Measurements from ENCODE around the gene DGKI.

The DGKI gene

DNA sequence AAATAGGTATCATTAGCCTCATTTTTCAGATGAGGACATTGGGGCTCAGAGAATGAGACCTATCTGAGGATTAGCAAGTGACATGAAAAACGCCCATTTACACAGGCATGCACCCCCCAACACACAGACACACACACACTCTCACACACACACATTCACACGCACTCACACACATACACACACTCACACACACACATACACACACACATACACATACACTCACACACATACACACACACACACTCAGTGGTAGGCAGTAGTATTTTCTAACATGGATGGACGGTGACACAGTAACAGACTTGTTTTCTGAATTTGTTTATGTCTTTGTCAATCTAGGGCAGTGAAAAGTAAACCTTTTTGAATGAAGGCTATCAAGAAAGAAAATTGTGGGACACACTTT, 21.3 kb downstream of the DGKI start:
- H3K4me1 ChIP-seq (ENCODE audit: insufficient read depth, insufficient read length) = no peaks in the 10 kb centered on the region

GRCh38 chr7:137820677-137821420, 25.9 kb downstream of the DGKI start:
- TF ChIP-seq SUZ12 (IDR thresholded peaks at IDR 0.05; ENCODE audit: extremely low read depth, insufficient read depth, insufficient read length) (no peak), ZNF274 (IDR thresholded peaks at IDR 0.05; ENCODE audit: low read depth, low read length) (no peak), YY1 (IDR thresholded peaks at IDR 0.05; ENCODE audit: insufficient read depth, insufficient read length) (no peak)
- peak overlapping the region; percentile 22 for H3K4me3 ChIP-seq (ENCODE audit: insufficient read length, low read depth)

More for the DNA sequence above, 21.3 kb downstream of the DGKI start:
- Histone ChIP-seq H3K9ac (ENCODE audit: insufficient read length, low read depth) (no peak overlapping the region), H3K9me3 (ENCODE audit: insufficient read depth, low read length) (no peaks in the 10 kb centered on the region), H3K4me3 (ENCODE audit: insufficient read length, low read depth) (no peak overlapping the region), H3K27me3 (ENCODE audit: insufficient read depth, insufficient read length) (no peaks in the 10 kb centered on the region), H3K36me3 (ENCODE audit: insufficient read depth, insufficient read length, low read length) (no peaks in the 10 kb centered on the region)
- DNase-seq (ENCODE audit: low read depth, low spot score) = no peak
- TF ChIP-seq ZNF274 (IDR thresholded peaks at IDR 0.05; ENCODE audit: low read depth, low read length) (no peak), SUZ12 (IDR thresholded peaks at IDR 0.05; ENCODE audit: extremely low read depth, insufficient read depth, insufficient read length) (no peak), YY1 (IDR thresholded peaks at IDR 0.05; ENCODE audit: insufficient read depth, insufficient read length) (no peak)

GRCh38 chr7:137820156-137820555, 26.6 kb downstream of the DGKI start:
- no peaks in the 10 kb centered on the region for H3K9me3 ChIP-seq (ENCODE audit: insufficient read depth, low read length)
- peaks cover 5% of the 10 kb centered on the region for H3K4me1 ChIP-seq (ENCODE audit: insufficient read depth, insufficient read length)
- no peaks in the 10 kb centered on the region for H3K36me3 ChIP-seq (ENCODE audit: insufficient read depth, insufficient read length, low read length)
- H3K27me3 ChIP-seq (ENCODE audit: insufficient read depth, insufficient read length) = no peaks in the 10 kb centered on the region
- peak overlapping the region; percentile 22 for H3K4me3 ChIP-seq (ENCODE audit: insufficient read length, low read depth)
- no peak for TF ChIP-seq SUZ12 (IDR thresholded peaks at IDR 0.05; ENCODE audit: extremely low read depth, insufficient read depth, insufficient read length)
- no peak for TF ChIP-seq YY1 (IDR thresholded peaks at IDR 0.05; ENCODE audit: insufficient read depth, insufficient read length)
- TF ChIP-seq ZNF274 (IDR thresholded peaks at IDR 0.05; ENCODE audit: low read depth, low read length) = no peak
- H3K9ac ChIP-seq (ENCODE audit: insufficient read length, low read depth) = peak overlapping the region; percentile 72
- no peak for DNase-seq (ENCODE audit: low read depth, low spot score)

More at GRCh38 chr7:137820677-137821420, 25.9 kb downstream of the DGKI start:
- Histone ChIP-seq H3K36me3 (ENCODE audit: insufficient read depth, insufficient read length, low read length) (no peaks in the 10 kb centered on the region), H3K9me3 (ENCODE audit: insufficient read depth, low read length) (no peaks in the 10 kb centered on the region), H3K9ac (ENCODE audit: insufficient read length, low read depth) (peak overlapping the region; percentile 72), H3K27me3 (ENCODE audit: insufficient read depth, insufficient read length) (no peaks in the 10 kb centered on the region), H3K4me1 (ENCODE audit: insufficient read depth, insufficient read length) (peaks cover 5% of the 10 kb centered on the region)
- peak; percentile 77 for DNase-seq (ENCODE audit: low read depth, low spot score)

- no peak overlapping the region for H3K4me3 ChIP-seq (ENCODE audit: insufficient read length, low read depth)
- H3K9ac ChIP-seq (ENCODE audit: insufficient read length, low read depth) = no peak overlapping the region
- no peak for TF ChIP-seq SUZ12 (IDR thresholded peaks at IDR 0.05; ENCODE audit: extremely low read depth, insufficient read depth, insufficient read length)
- DNase-seq (ENCODE audit: low read depth, low spot score) = no peak
- H3K36me3 ChIP-seq (ENCODE audit: insufficient read depth, insufficient read length, low read length) = no peaks in the 10 kb centered on the region
- H3K4me1 ChIP-seq (ENCODE audit: insufficient read depth, insufficient read length) = peaks cover 5% of the 10 kb centered on the region
- no peaks in the 10 kb centered on the region for H3K9me3 ChIP-seq (ENCODE audit: insufficient read depth, low read length)
- no peaks in the 10 kb centered on the region for H3K27me3 ChIP-seq (ENCODE audit: insufficient read depth, insufficient read length)
These were observed 28.7 kb downstream of the DGKI start for GRCh38 chr7:137818036-137818435.

DNA sequence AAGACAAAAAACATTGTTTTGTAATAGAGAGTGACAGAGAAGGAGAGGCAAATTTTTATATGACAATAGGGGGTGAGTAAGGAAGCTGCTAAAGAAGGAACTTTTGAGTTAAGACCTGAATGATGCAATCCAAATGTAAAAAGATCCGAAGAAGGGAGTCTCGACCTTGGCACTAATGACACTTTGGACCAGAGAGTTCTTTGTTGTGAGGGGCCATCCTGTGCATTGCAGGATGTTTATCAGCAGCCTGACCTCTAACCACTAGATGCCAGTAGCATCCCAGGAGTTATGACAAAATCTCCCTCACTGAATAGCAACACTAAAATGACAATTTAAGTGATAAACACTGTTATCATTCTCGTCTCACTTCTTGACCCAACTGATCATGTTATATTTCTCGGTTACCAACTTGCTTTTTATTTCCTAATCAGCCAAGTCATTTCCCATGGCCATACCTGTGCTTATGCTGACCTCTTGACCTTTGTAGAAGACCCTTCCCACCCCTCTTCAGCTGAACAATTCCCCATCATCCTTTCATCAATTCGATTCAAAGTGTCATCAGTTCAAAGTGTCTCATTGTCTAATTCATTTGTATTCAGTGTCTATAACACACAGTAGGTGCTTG, 30.0 kb downstream of the DGKI start:
- Histone ChIP-seq H3K4me3 (ENCODE audit: insufficient read length, low read depth) (no peak overlapping the region), H3K36me3 (ENCODE audit: insufficient read depth, insufficient read length, low read length) (no peaks in the 10 kb centered on the region), H3K4me1 (ENCODE audit: insufficient read depth, insufficient read length) (peaks cover 5% of the 10 kb centered on the region), H3K9me3 (ENCODE audit: insufficient read depth, low read length) (no peaks in the 10 kb centered on the region), H3K27me3 (ENCODE audit: insufficient read depth, insufficient read length) (no peaks in the 10 kb centered on the region), H3K9ac (ENCODE audit: insufficient read length, low read depth) (no peak overlapping the region)
- TF ChIP-seq YY1 (IDR thresholded peaks at IDR 0.05; ENCODE audit: insufficient read depth, insufficient read length) (no peak), SUZ12 (IDR thresholded peaks at IDR 0.05; ENCODE audit: extremely low read depth, insufficient read depth, insufficient read length) (no peak), ZNF274 (IDR thresholded peaks at IDR 0.05; ENCODE audit: low read depth, low read length) (no peak)
- DNase-seq (ENCODE audit: low read depth, low spot score) = no peak

GRCh38 chr7:137813541-137813940, 33.2 kb downstream of the DGKI start:
- no peak for DNase-seq (ENCODE audit: low read depth, low spot score)
- no peaks in the 10 kb centered on the region for H3K4me1 ChIP-seq (ENCODE audit: insufficient read depth, insufficient read length)

GRCh38 chr7:137810248-137810647, 36.5 kb downstream of the DGKI start:
- no peaks in the 10 kb centered on the region for H3K9me3 ChIP-seq (ENCODE audit: insufficient read depth, low read length)
- no peaks in the 10 kb centered on the region for H3K4me1 ChIP-seq (ENCODE audit: insufficient read depth, insufficient read length)
- TF ChIP-seq SUZ12 (IDR thresholded peaks at IDR 0.05; ENCODE audit: extremely low read depth, insufficient read depth, insufficient read length) (no peak), ZNF274 (IDR thresholded peaks at IDR 0.05; ENCODE audit: low read depth, low read length) (no peak), YY1 (IDR thresholded peaks at IDR 0.05; ENCODE audit: insufficient read depth, insufficient read length) (no peak)
- H3K36me3 ChIP-seq (ENCODE audit: insufficient read depth, insufficient read length, low read length) = no peaks in the 10 kb centered on the region
- no peak overlapping the region for H3K9ac ChIP-seq (ENCODE audit: insufficient read length, low read depth)
- H3K27me3 ChIP-seq (ENCODE audit: insufficient read depth, insufficient read length) = no peaks in the 10 kb centered on the region
- DNase-seq (ENCODE audit: low read depth, low spot score) = no peak
- H3K4me3 ChIP-seq (ENCODE audit: insufficient read length, low read depth) = no peak overlapping the region

More at GRCh38 chr7:137813541-137813940, 33.2 kb downstream of the DGKI start:
- Histone ChIP-seq H3K9ac (ENCODE audit: insufficient read length, low read depth) (no peak overlapping the region), H3K9me3 (ENCODE audit: insufficient read depth, low read length) (no peaks in the 10 kb centered on the region), H3K4me3 (ENCODE audit: insufficient read length, low read depth) (no peak overlapping the region), H3K27me3 (ENCODE audit: insufficient read depth, insufficient read length) (no peaks in the 10 kb centered on the region), H3K36me3 (ENCODE audit: insufficient read depth, insufficient read length, low read length) (no peaks in the 10 kb centered on the region)
- TF ChIP-seq ZNF274 (IDR thresholded peaks at IDR 0.05; ENCODE audit: low read depth, low read length) (no peak), SUZ12 (IDR thresholded peaks at IDR 0.05; ENCODE audit: extremely low read depth, insufficient read depth, insufficient read length) (no peak), YY1 (IDR thresholded peaks at IDR 0.05; ENCODE audit: insufficient read depth, insufficient read length) (no peak)

Data from NT2/D1 (cell line).